SU-DHL-6 (cell line): ENCODE results near the gene LRRC49.
"Not testable (repeated sequence)": the region's sequence is repeated elsewhere in the genome, so short reads cannot be mapped to it uniquely, and the experiment has no call there.

Experiments used
- H2AFZ ChIP-seq: fragments of 200-600 bp; sonication (generic); 2 replicates; pipeline ENCODE4 v1.6.1; 2014; ENCODE audit warnings: low read depth, mild to moderate bottlenecking, moderate library complexity, mixed read lengths, antibody characterized with exemption, low read length; ENCODE audit not compliant: severe bottlenecking
- H3F3A ChIP-seq: fragments of 200-600 bp; shearing (Covaris generic); 2 replicates; pipeline ENCODE4 v1.6.0; 2016; ENCODE audit warnings: antibody characterized with exemption, mild to moderate bottlenecking; ENCODE audit not compliant: insufficient read depth
- H3K27ac ChIP-seq: fragments of 200-600 bp; sonication (generic); 2 replicates; pipeline ENCODE4 v1.5.1; 2016; ENCODE audit warnings: low read depth, mild to moderate bottlenecking, low read length, moderate library complexity, mixed read lengths
- H3K27me3 ChIP-seq: fragments of 200-600 bp; sonication (generic), shearing (Covaris generic); 2 replicates; pipeline ENCODE4 v1.6.0; 2014; ENCODE audit warnings: mild to moderate bottlenecking, low read length
- H3K36me3 ChIP-seq: fragments of 200-600 bp; sonication (generic); 2 replicates; pipeline ENCODE4 v1.6.1; 2014; ENCODE audit warnings: mild to moderate bottlenecking, low read length, mixed read lengths
- H3K4me2 ChIP-seq: fragments of 300-600, 200-600 bp; shearing (Covaris generic), sonication (generic); 2 replicates; pipeline ENCODE4 v1.6.0; 2014; ENCODE audit warnings: low read length, low read depth, mild to moderate bottlenecking; ENCODE audit not compliant: poor library complexity, severe bottlenecking
- H3K4me3 ChIP-seq: fragments of 200-600 bp; sonication (generic); 2 replicates; pipeline ENCODE4 v1.5.1; 2014; ENCODE audit warnings: antibody characterized with exemption, low read length, mild to moderate bottlenecking, mixed read lengths; ENCODE audit not compliant: insufficient read depth, poor library complexity, severe bottlenecking
- H3K79me2 ChIP-seq: fragments of 200-600 bp; sonication (generic); 2 replicates; pipeline ENCODE4 v1.6.1; 2014; ENCODE audit warnings: mild to moderate bottlenecking, low read length, moderate library complexity; ENCODE audit not compliant: insufficient read depth
- H3K9ac ChIP-seq: fragments of 200-600 bp; sonication (generic); 2 replicates; pipeline ENCODE4 v1.7.0; 2014; ENCODE audit warnings: mild to moderate bottlenecking, low read length
- H3K9me2 ChIP-seq: fragments of 200-600 bp; sonication (generic); replicated peaks from 2 replicates; pipeline ENCODE4 v1.6.1; 2014; ENCODE audit warnings: low read length; ENCODE audit not compliant: insufficient read depth
- H3K9me3 ChIP-seq: fragments of 200-600 bp; sonication (generic); 2 replicates; pipeline ENCODE4 v1.6.1; 2014; ENCODE audit warnings: low read length, mixed read lengths; ENCODE audit not compliant: insufficient read depth
- H4K20me1 ChIP-seq: fragments of 200-600 bp; sonication (generic); 2 replicates; pipeline ENCODE4 v1.6.1; 2014; ENCODE audit warnings: low read depth, mild to moderate bottlenecking, antibody characterized with exemption, low read length, moderate library complexity, mixed read lengths
- EZH2phosphoT487 ChIP-seq: fragments of 200-600 bp; sonication (generic), shearing (Covaris generic); conservative IDR thresholded peaks from 2 replicates; pipeline ENCODE4 v1.6.1; 2018; ENCODE audit warnings: mild to moderate bottlenecking, antibody characterized with exemption, low read length, moderate library complexity, mixed read lengths
- TF ChIP-seq, protein P1 (sequence below): fragments of 200-600 bp; sonication (generic); IDR thresholded peaks from one replicate; pipeline ENCODE4 v1.5.1; 2017; ENCODE audit warnings: antibody characterized with exemption, mild to moderate bottlenecking, low read length, moderate library complexity; ENCODE audit not compliant: insufficient read depth, poor library complexity, severe bottlenecking

The LRRC49 gene

DNA sequence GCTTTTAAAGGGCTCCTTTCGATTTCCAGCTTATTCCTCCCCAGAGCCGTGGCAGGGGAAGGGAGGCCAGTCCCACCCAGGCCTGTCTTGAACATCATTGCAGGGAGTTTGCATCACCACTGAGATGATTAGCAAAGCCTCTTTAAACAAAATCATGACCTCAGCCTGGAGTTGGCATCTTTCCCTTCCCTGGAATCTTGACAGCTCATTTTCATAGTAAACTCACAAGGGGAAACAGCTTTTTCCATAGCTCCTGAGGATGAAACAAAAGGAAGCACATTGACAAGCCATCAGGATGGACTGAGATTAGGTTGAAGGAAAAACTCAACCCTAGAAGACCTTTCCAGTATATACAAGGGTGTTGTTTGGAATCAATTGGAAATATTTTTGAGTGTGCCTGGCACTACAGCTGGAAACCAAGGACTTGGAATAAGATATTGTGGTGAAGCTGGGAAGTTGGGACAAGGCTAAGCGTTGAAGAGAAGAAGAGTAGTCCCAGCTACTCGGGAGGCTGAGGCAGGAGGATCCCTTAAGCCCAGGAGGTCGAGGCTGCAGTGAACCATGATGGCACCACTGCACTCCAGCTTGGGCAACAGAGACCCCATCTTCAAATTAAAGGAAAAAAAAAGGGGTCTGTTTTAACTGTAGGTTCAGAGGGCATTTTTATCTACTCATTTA, 35.6 kb upstream of the LRRC49 start:
- no peaks in the 10 kb centered on the region for H3K27me3 ChIP-seq
- H3F3A ChIP-seq, result no peaks in the 10 kb centered on the region
- no peak overlapping the region for H3K4me3 ChIP-seq
- H3K9me2 ChIP-seq, result no peaks in the 10 kb centered on the region
- H3K4me2 ChIP-seq, result no peak overlapping the region
- H3K9ac ChIP-seq, result no peak overlapping the region
- H2AFZ ChIP-seq, result no peak overlapping the region
- H3K9me3 ChIP-seq, result no peaks in the 10 kb centered on the region
- H3K79me2 ChIP-seq, result no peaks in the 10 kb centered on the region
- H3K27ac ChIP-seq, result no peak overlapping the region
- TF ChIP-seq EZH2phosphoT487, result no peak
- TF ChIP-seq, protein P1, sequence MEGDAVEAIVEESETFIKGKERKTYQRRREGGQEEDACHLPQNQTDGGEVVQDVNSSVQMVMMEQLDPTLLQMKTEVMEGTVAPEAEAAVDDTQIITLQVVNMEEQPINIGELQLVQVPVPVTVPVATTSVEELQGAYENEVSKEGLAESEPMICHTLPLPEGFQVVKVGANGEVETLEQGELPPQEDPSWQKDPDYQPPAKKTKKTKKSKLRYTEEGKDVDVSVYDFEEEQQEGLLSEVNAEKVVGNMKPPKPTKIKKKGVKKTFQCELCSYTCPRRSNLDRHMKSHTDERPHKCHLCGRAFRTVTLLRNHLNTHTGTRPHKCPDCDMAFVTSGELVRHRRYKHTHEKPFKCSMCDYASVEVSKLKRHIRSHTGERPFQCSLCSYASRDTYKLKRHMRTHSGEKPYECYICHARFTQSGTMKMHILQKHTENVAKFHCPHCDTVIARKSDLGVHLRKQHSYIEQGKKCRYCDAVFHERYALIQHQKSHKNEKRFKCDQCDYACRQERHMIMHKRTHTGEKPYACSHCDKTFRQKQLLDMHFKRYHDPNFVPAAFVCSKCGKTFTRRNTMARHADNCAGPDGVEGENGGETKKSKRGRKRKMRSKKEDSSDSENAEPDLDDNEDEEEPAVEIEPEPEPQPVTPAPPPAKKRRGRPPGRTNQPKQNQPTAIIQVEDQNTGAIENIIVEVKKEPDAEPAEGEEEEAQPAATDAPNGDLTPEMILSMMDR, result no peak
- no peaks in the 10 kb centered on the region for H4K20me1 ChIP-seq
- no peaks in the 10 kb centered on the region for H3K36me3 ChIP-seq

GRCh38 chr15:70857562-70858285, 34.9 kb upstream of the LRRC49 start:
- Histone ChIP-seq H3K36me3 (no peaks in the 10 kb centered on the region), H3K4me3 (no peak overlapping the region), H3K4me2 (no peak overlapping the region), H3K27me3 (no peaks in the 10 kb centered on the region), H4K20me1 (no peaks in the 10 kb centered on the region), H2AFZ (no peak overlapping the region), H3F3A (no peaks in the 10 kb centered on the region), H3K9ac (no peak overlapping the region), H3K9me3 (no peaks in the 10 kb centered on the region), H3K27ac (no peak overlapping the region), H3K79me2 (no peaks in the 10 kb centered on the region), H3K9me2 (no peaks in the 10 kb centered on the region)
- TF ChIP-seq, protein P1, result no peak
- TF ChIP-seq EZH2phosphoT487, result no peak

DNA sequence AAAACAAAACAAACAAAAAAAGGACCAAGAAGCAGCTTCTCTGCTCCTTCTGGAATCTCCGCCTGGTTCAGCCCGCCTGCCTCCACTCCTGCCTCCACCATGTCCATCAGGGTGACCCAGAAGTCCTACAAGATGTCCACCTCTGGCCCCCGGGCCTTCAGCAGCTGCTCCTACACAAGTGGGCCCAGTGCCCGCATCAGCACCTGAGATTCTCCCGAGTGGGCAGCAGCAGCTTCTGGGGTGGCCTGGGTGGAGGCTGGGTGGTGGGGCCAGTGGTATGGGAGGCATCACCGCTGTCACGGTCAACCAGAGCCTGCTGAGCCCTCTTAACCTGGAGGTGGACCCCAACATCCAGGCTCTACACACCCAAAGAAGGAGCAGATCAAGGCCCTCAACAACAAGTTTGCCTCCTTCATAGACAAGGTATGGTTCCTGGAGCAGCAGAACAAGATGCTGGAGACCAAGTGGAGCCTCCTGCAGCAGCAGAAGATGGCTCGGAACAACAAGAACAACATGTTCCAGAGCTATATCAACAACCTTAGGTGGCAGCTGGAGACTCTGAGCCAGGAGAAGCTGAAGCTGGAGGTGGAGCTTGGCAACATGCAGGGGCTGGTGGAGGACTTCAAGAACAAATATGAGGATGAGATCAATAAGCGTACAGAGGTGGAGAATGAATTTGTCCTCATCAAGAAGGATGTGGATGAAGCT, 33.9 kb upstream of the LRRC49 start:
- H3K36me3 ChIP-seq, H3K9me3 ChIP-seq, H3K9me2 ChIP-seq, H3K9ac ChIP-seq, H3K27me3 ChIP-seq, H3K27ac ChIP-seq, H3K4me3 ChIP-seq, H2AFZ ChIP-seq, H3K79me2 ChIP-seq, H3K4me2 ChIP-seq, H4K20me1 ChIP-seq, H3F3A ChIP-seq: not testable (repeated sequence)
